Neural progenitor cell (in vitro differentiated cells): ENCODE measurements around the gene RPS16. TPM values are rescaled to one million over a fixed set of nuclear protein-coding genes. Genes with fewer than 3 reads are reported as not detected.
A peak's percentile ranks its signal among the peaks of the same experiment; 100 is the strongest.

Experiments
- DNase-seq: peaks from one replicate; pipeline ENCODE4 v3.0.0-alpha.2; 2016; ENCODE audit warnings: low spot score
- H2AFZ ChIP-seq: fragments of 200-600 bp; sonication (generic); replicated peaks from 2 replicates; pipeline ENCODE4 v1.6.1; 2016; ENCODE audit warnings: antibody characterized with exemption
- H3F3A ChIP-seq: fragments of 200-600 bp; sonication (generic); 2 replicates; pipeline ENCODE4 v1.6.1; 2016; ENCODE audit warnings: antibody characterized with exemption, low read depth
- H3K27ac ChIP-seq: fragments of 200-600 bp; sonication (generic); 2 replicates; pipeline ENCODE4 v1.5.1; 2016; ENCODE audit warnings: mild to moderate bottlenecking
- H3K27me3 ChIP-seq: fragments of 200-600 bp; sonication (generic); 2 replicates; pipeline ENCODE4 v1.6.1; 2016; ENCODE audit warnings: mild to moderate bottlenecking, moderate library complexity
- H3K36me3 ChIP-seq: fragments of 200-600 bp; sonication (generic); 2 replicates; pipeline ENCODE4 v1.5.1; 2016
- H3K4me1 ChIP-seq: fragments of 200-600 bp; sonication (generic); 2 replicates; pipeline ENCODE4 v1.6.1; 2016; ENCODE audit warnings: mixed run types
- H3K4me2 ChIP-seq: fragments of 200-600 bp; sonication (generic); 2 replicates; pipeline ENCODE4 v1.6.1; 2016
- H3K4me3 ChIP-seq: fragments of 200-600 bp; sonication (generic); 2 replicates; pipeline ENCODE4 v1.5.1; 2016
- H3K79me2 ChIP-seq: fragments of 200-600 bp; sonication (generic); 2 replicates; pipeline ENCODE4 v1.6.1; 2016; ENCODE audit warnings: low read depth
- H3K9ac ChIP-seq: fragments of 200-600 bp; sonication (generic); 2 replicates; pipeline ENCODE4 v1.6.1; 2016
- H3K9me3 ChIP-seq: fragments of 200-600 bp; sonication (generic); 2 replicates; pipeline ENCODE4 v1.5.1; 2016; ENCODE audit warnings: low read depth
- H4K20me1 ChIP-seq: fragments of 200-600 bp; sonication (generic); 2 replicates; pipeline ENCODE4 v1.6.1; 2016; ENCODE audit warnings: low read depth
- H3K27ac Mint-ChIP-seq: 3 replicates; pipeline ENCODE4 v1.8.0; 2021; ENCODE audit warnings: mixed read lengths
- H3K27me3 Mint-ChIP-seq: 2 replicates; pipeline ENCODE4 v1.8.0; 2022; ENCODE audit warnings: low read depth, mild to moderate bottlenecking, inconsistent platforms, moderate library complexity, mixed read lengths; ENCODE audit not compliant: insufficient read depth
- H3K36me3 Mint-ChIP-seq: 3 replicates; pipeline ENCODE4 v1.8.0; 2021; ENCODE audit warnings: mixed read lengths
- H3K4me1 Mint-ChIP-seq: 3 replicates; pipeline ENCODE4 v1.8.0; 2021; ENCODE audit warnings: mixed read lengths
- H3K4me3 Mint-ChIP-seq: 3 replicates; pipeline ENCODE4 v1.8.0; 2021; ENCODE audit warnings: mild to moderate bottlenecking, moderate library complexity, mixed read lengths
- H3K9me3 Mint-ChIP-seq: 3 replicates; pipeline ENCODE4 v1.8.0; 2020; ENCODE audit warnings: mixed read lengths
- CTCF ChIP-seq: fragments of 200-600 bp; sonication (generic); IDR thresholded peaks from 2 replicates; pipeline ENCODE4 v1.5.1; 2017; ENCODE audit warnings: antibody characterized with exemption, mild to moderate bottlenecking
- EZH2 ChIP-seq: fragments of 200-600 bp; sonication (generic); IDR thresholded peaks from 2 replicates; pipeline ENCODE4 v1.6.1; 2017; ENCODE audit warnings: antibody characterized with exemption, mild to moderate bottlenecking, moderate library complexity
- EZH2phosphoT487 ChIP-seq: fragments of 200-600 bp; sonication (generic); IDR thresholded peaks from 2 replicates; pipeline ENCODE4 v1.6.1; 2017; ENCODE audit warnings: antibody characterized with exemption
- total RNA-seq: library from RNA; depleted of rRNA; stranded (reverse); fragments of >200 nt; gene quantifications from 2 replicates; pipeline ENCODE4 v1.2.3, GENCODE V29; 2015; ENCODE audit warnings: low replicate concordance

Gene RPS16
- total RNA-seq, result 94.8 and 268 TPM in 2 replicates

DNA sequence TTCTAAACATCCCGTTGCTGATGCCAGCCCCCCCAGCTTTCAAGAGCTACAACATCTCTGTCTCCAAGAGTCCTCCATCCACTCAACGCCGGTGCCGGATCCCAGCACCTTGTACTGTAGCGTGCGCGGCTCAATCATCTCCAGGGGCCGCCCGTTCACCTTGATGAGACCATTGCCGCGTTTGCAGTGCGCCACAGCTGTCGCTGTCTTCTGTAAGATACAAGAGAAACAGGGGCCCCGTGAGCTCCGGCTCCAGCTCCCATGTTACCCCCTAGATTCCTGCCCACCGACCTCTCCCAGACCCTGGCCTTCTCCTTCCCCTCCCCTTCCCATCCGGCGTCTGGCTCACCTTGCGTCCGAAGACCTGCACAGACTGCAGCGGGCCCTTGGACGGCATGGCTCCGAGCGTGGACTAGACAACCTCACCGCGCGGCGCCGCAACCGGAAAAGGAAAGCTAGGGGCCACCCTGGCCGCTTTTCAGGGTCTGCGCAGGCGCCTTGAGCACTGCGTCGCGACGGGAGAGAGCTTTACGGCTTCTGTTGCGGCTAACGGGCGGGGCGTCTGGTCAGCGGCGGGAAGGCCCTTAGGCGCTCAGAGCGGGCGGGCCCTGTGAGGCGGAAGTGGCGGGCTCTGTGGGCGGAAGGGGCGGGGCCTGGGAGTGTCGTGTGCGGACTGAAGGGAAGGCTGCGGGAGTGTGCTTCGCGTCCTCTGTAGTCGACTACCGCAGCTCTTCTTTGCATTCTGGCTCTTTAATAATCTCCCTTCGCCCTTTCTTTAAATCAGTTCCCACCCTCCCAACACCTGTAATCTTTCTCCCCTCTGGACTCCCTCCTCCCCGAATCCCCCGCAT lies at the start of gene RPS16:
Gene RPS16 (minus strand): TSS at position 451 of the 851 bp plus-strand sequence. CDS start 54 bp downstream, at position 397.
- Histone ChIP-seq H3K4me1 (peaks cover 17% of the 10 kb centered on the region), H3K36me3 (peaks cover 16% of the 10 kb centered on the region), H3K4me2 (peak within 1 kb of the TSS; percentile 98), H3F3A (peaks cover 57% of the 10 kb centered on the region), H3K27ac (peak within 1 kb of the TSS; percentile 83), H3K79me2 (peaks cover 31% of the 10 kb centered on the region), H3K9me3 (no peaks in the 10 kb centered on the region), H3K27me3 (no peaks in the 10 kb centered on the region), H3K9ac (peak within 1 kb of the TSS; percentile 99), H2AFZ (peak within 1 kb of the TSS; percentile 30), H3K4me3 (peak within 1 kb of the TSS; percentile 100), H4K20me1 (peaks cover 26% of the 10 kb centered on the region)
- H3K36me3 Mint-ChIP-seq, result peaks cover 17% of the 10 kb centered on the region
- peak within 1 kb of the TSS; percentile 100 for H3K4me3 Mint-ChIP-seq
- DNase-seq, result peak; percentile 100
- H3K27ac Mint-ChIP-seq, result peak within 1 kb of the TSS; percentile 99
- no peaks in the 10 kb centered on the region for H3K9me3 Mint-ChIP-seq
- peaks cover 4% of the 10 kb centered on the region for H3K27me3 Mint-ChIP-seq
- no peak for TF ChIP-seq CTCF
- TF ChIP-seq EZH2phosphoT487, result no peak
- TF ChIP-seq EZH2, result no peak
- H3K4me1 Mint-ChIP-seq, result peaks cover 24% of the 10 kb centered on the region

- peaks cover 12% of the 10 kb centered on the region for H3K36me3 Mint-ChIP-seq
- Histone ChIP-seq H3K4me1 (peaks cover 16% of the 10 kb centered on the region), H3K4me2 (no peak overlapping the region), H2AFZ (no peak overlapping the region), H4K20me1 (peaks cover 6% of the 10 kb centered on the region), H3K79me2 (peaks cover 26% of the 10 kb centered on the region), H3K9ac (no peak overlapping the region), H3K9me3 (no peaks in the 10 kb centered on the region), H3K4me3 (no peak overlapping the region), H3F3A (peaks cover 19% of the 10 kb centered on the region), H3K27ac (no peak overlapping the region), H3K36me3 (no peaks in the 10 kb centered on the region), H3K27me3 (no peaks in the 10 kb centered on the region)
- no peaks in the 10 kb centered on the region for H3K9me3 Mint-ChIP-seq
- H3K4me1 Mint-ChIP-seq, result peaks cover 29% of the 10 kb centered on the region
- no peak for DNase-seq
- TF ChIP-seq EZH2phosphoT487, result no peak
- peak overlapping the region; percentile 91 for H3K4me3 Mint-ChIP-seq
- H3K27me3 Mint-ChIP-seq, result peaks cover 2% of the 10 kb centered on the region
- H3K27ac Mint-ChIP-seq, result no peak overlapping the region
These were observed 47.4 kb upstream of the RPS16 start for GRCh38 chr19:39483141-39483540.

DNA sequence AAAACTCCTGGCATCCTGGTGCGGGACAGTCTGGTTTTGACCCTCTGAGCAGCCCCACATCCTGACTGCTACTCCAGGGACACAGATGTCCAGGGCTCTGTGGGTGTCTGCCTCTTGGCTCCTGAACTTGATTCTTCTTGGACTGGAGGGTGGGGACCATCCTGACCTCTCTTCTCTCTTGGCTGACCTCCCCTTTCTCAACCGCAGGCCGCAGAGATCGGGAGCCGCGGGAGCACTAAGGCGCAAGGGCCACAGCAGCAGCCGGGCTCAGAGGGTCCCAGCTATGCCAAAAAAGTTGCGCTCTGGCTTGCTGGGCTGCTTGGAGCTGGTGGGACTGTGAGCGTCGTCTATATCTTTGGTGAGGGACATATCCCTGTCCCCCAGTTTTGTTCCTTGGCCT lies 45.9 kb upstream of the RPS16 start:
- Histone ChIP-seq H3K4me3 (peak overlapping the region; percentile 99), H4K20me1 (peaks cover 6% of the 10 kb centered on the region), H2AFZ (no peak overlapping the region), H3F3A (peaks cover 25% of the 10 kb centered on the region), H3K9me3 (no peaks in the 10 kb centered on the region), H3K4me1 (peaks cover 16% of the 10 kb centered on the region), H3K4me2 (peak overlapping the region; percentile 95), H3K27me3 (no peaks in the 10 kb centered on the region), H3K27ac (no peak overlapping the region), H3K9ac (peak overlapping the region; percentile 97), H3K36me3 (no peaks in the 10 kb centered on the region), H3K79me2 (peaks cover 26% of the 10 kb centered on the region)
- H3K36me3 Mint-ChIP-seq, result peaks cover 6% of the 10 kb centered on the region
- TF ChIP-seq EZH2phosphoT487 (no peak), CTCF (no peak), EZH2 (no peak)
- no peak for DNase-seq
- peak overlapping the region; percentile 91 for H3K4me3 Mint-ChIP-seq
- H3K4me1 Mint-ChIP-seq, result peaks cover 28% of the 10 kb centered on the region
- H3K27me3 Mint-ChIP-seq, result peaks cover 2% of the 10 kb centered on the region
- no peaks in the 10 kb centered on the region for H3K9me3 Mint-ChIP-seq
- peak overlapping the region; percentile 85 for H3K27ac Mint-ChIP-seq

GRCh38 chr19:39481229-39481545 lies 45.4 kb upstream of the RPS16 start:
- TF ChIP-seq EZH2phosphoT487 (no peak), CTCF (no peak), EZH2 (no peak)

More at GRCh38 chr19:39481229-39481545, 45.4 kb upstream of the RPS16 start:
- H3K9ac ChIP-seq, result peak overlapping the region; percentile 97
- Mint-ChIP-seq H3K4me1 (peaks cover 26% of the 10 kb centered on the region), H3K27ac (peak overlapping the region; percentile 42), H3K9me3 (no peaks in the 10 kb centered on the region), H3K27me3 (no peaks in the 10 kb centered on the region), H3K4me3 (peak overlapping the region; percentile 91), H3K36me3 (peaks cover 6% of the 10 kb centered on the region)
- DNase-seq, result no peak
- peaks cover 26% of the 10 kb centered on the region for H3K79me2 ChIP-seq
- H3K9me3 ChIP-seq, result no peaks in the 10 kb centered on the region
- peaks cover 25% of the 10 kb centered on the region for H3F3A ChIP-seq
- no peaks in the 10 kb centered on the region for H3K36me3 ChIP-seq
- peak overlapping the region; percentile 99 for H3K4me3 ChIP-seq
- H3K27me3 ChIP-seq, result no peaks in the 10 kb centered on the region
- H4K20me1 ChIP-seq, result peaks cover 6% of the 10 kb centered on the region
- peaks cover 16% of the 10 kb centered on the region for H3K4me1 ChIP-seq
- peak overlapping the region; percentile 82 for H2AFZ ChIP-seq
- peak overlapping the region; percentile 95 for H3K4me2 ChIP-seq
- peak overlapping the region; percentile 34 for H3K27ac ChIP-seq
